ENCODE results near the gene RTTN.

GRCh38 chr18:70113511-70113910 lies 92.0 kb downstream of the RTTN start:
- TF ChIP-seq CTCF (conservative IDR thresholded peaks at IDR 0.05) (no peak), EZH2 (IDR thresholded peaks at IDR 0.05; ENCODE audit: low read depth) (no peak)

Measured in PC-9 (cell line).